CD1c-positive myeloid dendritic cell (primary cell): ENCODE measurements around the gene EED.
A peak's percentile ranks its signal among the peaks of the same experiment; 100 is the strongest.
"Not testable (repeated sequence)": the region's sequence is repeated elsewhere in the genome, so short reads cannot be mapped to it uniquely, and the experiment has no call there.

Experiments used
- DNase-seq: peaks from one replicate; pipeline ENCODE4 v3.0.0-alpha.2; 2016; ENCODE audit errors: extremely low spot score

EED gene

DNA sequence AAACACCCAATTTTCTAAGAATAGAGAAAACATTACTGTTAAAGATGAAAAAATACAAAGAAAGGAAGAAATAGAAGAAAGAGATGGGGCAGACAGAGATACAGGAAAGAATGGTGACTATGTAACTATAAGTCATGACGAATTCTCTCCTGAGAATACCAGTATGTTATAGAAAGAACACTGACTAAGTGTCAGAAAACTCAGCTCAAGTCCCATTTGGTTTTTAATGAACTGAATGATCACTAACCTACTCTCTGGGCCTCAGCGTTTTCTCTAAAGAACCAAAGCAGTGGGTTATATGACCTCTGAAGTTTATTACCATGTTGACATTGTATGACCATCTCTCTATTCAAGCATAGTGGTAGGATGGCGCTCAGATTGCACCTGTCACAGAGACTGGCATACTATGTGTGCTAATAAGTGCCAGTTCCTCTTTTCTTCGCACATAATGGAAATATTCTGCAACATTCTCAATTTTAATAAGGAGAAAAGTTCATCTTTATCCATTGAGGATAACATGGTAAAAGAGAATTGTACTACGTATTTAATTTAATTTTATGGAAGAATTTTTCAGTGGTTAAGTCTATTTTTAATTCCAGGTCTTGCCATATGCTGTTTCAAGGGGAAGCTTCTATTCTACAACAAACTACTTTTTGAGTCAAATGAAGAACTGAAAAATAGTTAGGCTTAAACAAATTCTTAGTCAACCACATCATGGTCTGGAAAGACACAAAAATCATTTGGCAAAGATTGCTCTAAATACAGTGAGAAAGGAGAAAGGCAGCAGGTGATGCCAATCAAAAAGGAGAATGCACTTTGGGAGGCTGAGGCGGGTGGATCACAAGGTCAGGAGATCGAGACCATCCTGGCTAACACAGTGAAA is 25.0 kb upstream of the EED start:
- peak; percentile 78 for DNase-seq

DNA sequence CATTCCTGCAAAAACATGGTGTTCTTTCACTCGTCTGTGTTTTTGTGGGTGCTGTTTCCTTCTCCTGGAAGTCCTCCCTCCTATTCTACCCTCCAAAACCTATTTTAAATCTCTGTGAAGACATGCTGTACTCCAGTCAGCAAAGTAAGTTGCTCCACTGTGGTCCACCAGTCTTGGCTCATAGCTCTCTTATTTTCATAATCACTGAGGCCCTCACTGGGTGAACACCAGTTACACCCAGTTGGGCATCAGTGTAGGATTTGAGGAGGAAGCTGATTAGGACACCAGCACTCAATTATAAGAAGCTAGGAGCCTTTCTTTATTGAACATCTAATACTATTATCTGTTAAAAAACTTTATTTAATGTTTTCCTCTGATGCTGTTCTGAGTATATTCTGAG is 23.9 kb upstream of the EED start:
- no peak for DNase-seq

DNA sequence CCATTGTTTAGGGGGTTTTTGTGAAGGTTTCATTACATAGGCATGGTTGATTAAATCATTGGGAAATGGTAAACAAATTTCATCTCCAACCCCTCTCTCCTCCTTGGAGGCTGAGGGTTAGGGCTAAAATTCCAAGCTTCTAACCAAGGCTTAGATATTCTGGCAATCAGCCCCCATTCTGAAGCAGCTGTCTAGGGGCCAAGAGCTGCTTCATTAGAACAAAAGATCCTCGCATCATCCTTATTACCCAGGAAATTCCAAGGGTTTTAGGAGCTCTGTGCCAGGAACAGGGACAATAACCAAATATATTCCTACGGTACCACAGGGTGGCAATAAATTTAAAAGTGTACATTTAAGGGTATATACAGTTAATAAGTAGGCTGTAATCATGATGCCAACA is 22.5 kb upstream of the EED start:
- no peak for DNase-seq

DNA sequence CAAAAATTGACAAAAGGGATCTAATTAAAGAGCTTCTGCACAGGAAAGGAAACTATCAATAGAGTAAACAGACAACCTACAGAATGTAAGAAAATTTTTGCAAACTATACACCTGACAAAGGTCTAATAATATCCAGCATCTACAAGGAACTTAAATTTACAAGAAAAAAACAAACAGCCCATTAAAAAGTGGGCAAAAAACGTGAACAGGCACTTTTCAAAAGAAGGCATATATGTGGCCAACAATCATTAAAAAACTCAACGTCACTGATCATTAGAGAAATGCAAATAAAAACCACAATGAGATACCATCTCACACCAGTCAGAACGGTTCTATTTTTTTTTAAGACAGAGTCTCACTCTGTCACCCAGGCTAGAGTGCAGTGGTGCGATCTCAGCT is 20.0 kb upstream of the EED start:
- DNase-seq = not testable (repeated sequence)

DNA sequence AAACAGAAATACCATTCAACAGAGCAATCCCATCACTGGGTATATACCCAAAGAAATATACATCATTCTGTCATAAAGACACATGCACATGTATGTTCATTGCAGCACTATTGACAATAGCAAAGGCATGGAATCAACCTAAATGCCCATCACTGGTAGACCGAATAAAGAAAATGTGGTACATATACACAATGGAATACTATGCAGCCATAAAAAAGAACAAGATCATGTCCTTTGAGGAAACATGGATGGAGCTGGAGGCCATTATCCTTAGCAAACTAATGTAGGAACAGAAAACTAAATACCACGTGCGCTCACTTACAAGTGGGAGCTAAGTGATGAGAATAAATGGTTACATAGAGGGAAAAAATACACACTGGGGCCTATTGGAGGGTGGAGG is 19.2 kb upstream of the EED start:
- not testable (repeated sequence) for DNase-seq

DNA sequence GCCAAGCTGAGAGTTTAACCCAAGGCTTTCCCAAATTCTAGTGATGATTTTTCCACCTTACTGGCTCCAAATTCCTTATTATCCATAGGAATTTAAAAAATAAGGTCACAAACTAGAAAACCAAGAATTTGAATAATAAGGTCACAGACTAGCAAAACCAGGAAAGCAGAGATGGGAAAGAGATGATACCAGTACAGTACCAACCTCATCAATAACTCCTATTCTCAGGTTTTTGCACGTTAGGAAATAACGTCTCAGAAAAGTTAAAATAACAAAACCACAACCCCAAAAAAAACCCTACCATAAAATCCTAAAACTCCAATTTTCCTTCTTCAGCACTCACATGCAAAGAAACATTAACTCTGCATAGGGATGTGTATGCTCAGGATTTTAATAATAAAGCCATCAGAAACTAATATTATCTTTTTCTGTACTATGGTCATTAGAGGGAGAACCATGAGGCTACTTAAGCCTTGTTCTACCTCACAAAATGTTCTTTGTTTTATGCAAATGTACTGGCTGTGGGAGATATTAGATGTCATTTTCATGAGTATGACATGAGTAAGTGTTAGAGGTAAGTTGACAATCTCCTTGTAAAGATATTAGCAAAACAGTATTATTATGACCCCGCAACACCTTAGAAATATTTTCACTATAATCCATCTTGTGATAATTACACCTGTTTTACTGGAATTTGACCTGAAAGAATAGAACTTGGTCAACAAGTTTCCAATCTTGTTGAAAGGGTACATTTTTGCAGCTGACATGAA is 16.1 kb upstream of the EED start:
- no peak for DNase-seq

DNA sequence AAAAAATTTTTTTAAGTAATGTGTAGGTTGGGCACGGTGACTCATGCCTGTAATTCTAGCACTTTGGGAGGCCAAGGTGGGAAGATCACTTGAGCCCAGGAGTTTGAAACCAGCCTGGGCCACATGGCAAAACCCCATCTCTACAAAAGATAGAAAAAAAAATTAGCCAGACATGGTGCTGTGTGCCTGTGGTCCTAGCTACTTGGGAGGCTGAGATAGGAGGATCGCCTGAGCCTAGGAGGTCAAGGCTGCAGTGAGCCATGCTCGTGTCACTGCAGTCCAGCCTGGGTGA is 15.6 kb upstream of the EED start:
- DNase-seq = not testable (repeated sequence)

DNA sequence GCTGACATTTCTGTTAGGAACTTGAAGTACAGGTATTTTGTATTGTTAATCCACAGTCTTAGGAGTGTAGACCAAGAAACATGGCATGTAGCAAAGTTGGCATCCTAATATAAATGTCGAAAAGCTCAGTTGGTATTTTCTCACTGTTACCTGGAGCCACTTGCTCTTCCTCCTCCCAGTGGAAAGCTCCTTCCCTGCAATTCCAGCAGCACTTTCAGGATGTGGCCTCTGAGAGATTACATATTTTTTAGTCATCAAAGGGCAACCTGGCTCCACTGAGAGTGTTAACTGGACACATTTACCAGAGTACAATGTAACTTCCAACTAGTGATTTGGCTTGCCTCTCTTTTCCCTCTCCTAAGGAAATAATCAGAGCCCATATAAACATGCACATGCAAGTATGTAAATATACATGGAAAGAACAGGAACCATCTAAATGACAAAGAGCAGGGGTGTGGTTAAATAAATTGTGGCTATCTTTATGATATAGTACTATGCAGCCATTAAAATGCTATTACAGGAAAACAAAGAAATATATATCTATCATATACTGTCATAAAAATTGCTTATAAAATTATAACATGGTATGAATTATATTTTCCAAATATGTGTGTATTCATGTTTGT is 14.3 kb upstream of the EED start:
- no peak for DNase-seq

DNA sequence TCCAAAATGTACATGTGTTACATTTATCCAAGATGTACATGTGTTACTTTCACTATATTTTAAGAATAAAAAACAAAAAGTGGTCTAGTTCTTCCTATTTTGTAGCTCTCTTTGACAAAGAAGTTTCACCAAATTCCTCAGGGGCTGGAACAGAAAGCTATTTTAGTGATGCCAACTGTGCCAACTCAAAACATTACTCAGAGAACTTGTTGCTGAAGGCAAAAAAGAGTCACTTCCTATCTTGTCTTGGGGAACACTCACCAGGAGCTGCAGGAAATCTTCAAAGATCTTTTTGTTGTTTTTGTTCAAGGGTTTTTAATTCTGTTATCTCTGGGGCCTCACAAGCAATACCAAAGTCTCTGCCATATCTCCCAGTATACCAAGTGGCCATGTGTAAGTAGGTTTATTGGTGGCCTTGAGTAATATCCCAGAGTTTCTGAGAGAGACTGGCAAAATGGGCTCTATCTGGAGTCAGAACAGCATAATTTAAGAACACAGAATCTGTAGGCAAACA is 13.6 kb upstream of the EED start:
- DNase-seq = peak; percentile 52

DNA sequence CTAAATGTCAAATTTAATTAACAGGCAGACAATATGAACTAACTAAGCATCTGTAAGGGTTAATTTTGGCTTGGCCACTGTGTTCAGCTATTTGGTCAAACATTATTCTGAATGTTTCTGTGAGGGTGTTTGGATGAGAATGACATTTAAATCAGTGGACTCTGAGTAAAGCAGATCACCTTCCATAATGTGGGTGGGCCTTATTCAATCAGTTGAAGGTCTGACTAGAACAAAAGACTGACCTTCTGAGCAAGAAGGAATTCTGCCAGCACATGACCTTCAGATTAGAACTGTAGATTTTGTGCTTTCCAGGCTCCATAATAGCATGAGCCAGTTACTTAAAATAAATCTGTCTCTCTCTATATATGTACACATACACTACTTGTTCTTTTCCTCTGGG is 12.0 kb upstream of the EED start:
- DNase-seq = no peak

DNA sequence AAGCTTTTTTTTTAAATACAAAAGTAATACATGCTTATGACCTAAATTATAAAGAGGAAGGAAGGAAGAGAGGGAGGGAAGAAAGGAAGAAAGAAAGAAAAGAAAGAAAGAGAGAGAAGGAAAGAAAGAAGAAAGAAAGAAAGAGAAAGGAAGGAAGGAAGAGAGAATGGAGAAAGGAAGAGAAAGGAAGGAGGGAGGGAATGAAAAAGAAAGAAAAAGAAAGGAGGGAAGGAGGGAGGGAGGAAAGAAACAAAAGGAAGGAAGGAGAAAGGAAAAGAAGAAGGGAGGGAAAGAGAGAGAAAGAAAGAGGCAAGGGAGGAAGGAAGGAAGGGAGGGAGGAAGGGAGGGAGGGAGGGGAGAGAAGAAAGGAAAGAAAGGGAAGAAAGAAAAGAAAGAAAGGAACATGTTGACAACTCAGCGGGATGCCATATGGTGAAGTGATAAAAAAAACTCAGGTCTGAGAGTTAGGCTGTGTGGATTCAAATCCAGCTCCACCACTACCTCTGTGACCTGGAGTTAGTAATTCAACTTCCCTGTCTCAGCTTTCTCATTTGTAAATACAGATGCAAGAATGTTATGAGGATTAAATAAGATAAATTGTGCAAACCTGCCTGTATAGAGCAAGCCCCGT is 9.6 kb upstream of the EED start:
- no peak for DNase-seq

DNA sequence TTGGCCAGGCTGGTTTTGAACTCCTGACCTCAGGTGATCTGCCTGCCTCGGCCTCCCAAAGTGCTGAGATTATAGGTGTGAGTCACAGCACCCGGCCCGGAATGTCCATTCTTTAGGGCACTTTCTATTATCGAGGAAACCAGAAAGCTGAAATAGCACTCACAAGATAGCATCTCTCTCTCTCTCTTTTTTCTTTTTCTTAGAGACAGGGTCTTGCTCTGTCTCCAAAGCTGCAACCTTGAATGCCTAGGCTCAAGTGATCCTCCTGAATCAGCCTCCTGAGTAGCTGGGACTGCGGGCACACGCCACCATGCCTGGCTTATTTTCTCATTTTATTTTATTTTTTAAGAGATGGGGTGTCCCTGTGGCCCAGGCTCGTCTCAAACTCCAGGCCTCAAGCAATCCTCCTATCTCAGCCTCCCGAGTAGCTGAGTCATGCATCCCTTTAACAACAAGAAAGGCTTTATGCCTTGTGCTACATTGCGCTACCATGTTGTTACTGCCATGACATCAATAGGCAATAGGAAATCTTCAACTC is 7.2 kb upstream of the EED start:
- no peak for DNase-seq

DNA sequence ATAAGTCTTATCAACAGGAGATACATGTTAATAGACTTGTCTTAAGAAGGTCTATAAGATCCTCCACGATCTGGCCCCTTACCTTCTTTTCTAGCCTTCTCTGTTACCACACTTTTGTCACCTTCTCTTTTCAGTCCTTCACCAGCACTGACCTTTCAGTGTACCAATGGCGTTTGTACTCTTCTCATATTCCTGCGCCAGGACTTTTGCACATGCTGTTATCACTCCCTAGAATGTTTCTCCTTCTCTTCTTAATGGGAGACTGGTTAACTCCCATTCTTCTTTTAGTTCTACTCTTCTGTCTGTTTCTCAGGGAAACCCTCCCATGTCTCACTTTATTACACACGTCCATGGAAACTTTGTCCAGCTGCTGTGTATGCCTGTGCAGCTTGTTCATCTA is 4.4 kb upstream of the EED start:
- DNase-seq = no peak

DNA sequence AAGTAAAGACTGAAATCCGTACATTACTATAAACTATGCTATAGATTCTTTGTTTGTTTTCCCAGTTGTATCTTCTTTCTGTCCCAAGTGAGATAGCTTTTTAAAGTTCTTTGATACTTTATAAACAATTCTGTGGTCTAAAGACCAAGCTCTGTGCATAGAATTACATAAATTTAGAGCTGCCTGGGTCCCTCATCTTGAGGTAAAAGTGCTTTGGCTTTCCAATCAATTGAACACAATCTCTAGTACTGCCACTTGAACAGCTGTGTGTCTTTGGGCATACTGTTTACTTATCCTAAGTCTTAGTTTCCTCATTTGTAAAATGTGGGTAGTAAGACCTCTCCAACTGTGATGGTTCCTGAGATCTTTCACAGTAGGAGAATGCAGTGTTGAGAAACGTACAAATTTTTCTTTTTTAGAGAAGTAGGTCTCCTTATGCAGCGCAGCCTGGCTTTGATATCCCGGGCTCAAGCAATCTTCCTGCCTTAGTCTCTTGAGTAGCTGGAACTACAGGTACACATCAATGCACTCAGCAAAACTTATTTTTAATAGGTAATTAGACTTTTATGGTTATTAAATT is 2.5 kb upstream of the EED start:
- DNase-seq = peak; percentile 59

DNA sequence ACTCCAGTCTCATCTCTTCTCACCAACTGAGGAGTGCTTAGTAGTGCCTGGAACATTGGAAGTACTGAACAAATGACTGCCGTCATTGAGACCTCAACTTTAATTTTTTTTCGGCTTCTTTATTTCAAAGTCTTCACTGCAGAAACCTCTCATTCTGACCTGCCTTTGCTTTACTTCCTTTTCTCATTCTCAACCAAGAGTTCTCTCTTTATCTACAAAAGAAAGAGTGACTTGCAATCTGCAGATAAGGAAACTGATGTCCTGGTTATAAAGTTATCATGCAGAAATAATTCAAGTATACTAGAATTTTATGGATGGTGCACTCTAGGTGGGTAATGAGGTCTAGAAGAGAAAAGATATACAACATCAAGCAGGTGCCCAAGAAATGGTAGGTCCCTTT is 1.2 kb upstream of the EED start:
- DNase-seq = no peak

DNA sequence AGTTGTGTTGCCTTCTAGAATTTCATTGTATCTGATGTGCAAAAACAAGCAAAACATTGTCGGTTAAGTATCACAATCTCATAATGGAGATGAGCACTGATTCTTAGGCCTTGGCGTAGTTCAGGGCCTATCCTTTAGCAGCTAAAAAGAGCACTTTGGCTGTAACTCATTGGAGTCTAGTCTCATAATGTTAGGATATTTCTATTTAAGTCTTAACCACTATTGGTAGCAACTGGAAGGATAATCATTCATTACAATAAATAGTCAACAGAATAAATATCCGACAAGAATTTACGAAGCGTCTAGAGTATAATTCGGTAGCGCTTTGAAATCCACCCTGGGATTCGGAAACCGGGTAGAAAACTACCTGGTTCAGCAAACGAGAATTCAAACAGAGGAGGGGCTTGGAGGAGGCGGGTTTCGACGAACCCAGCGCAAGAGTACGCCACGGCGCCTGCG is 461 bp upstream of the EED start:
- peak; percentile 94 for DNase-seq

DNA sequence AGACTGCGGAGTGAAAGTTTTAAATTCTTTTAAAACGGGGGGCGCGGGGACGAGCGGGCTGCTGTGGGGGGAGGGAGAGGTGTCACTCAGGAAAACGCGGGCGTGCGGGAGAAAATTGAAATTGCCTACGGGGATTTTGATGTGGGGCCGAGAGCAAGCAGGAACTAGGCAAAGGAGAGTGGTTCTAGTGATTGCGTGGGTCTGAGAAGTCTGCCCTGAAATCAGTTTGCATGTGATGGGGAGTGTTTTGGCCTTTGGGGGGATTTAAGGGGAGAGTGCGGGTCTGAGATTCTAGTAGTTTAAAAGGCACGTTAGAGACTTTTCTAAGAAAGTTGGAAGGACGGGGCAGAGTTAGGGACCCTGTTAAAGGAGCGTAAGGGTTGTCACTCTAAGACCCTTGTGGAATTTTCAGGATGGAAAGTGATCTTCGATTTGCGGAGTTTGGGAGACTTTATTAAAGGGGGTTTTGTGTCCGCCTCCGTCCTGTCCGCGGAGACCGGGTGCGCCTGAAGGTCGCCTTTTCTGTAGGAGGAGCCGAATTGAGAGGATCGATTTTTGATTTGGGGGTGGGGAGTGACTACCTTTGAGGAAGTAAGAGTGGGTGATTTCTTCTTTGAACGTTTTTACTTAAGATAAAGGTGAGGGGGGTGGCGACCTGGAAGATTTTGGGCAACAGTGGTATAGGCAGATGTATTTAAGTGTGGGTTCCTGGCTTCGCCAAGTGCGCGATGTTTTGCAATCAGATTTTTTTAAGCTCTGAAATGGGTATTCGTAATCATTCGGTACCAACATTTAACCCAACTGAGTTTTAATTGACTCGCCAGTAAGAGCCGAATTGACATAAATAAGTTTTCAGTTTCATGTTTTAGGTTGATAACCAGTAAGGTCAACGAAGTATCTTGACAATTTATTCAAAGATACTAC is 1.1 kb downstream of the EED start:
- peak; percentile 24 for DNase-seq

DNA sequence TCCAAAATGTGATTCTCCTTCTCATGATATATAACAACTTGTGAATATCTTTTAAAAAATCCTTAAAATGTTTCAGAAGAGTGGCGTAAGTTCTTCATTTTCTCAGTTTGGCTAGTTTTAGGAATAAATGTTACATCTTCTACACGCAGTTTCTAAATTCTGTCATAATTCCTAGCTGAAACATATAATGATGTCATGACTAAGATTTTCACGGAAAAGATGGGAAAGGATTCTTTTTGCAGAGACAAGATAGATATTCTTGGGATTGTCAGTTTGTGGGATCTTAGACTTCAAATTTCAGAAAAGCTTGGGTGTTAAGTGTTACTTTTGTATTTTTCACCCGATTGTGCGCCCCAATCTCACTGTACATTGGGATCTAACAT is 1.7 kb downstream of the EED start:
- no peak for DNase-seq

DNA sequence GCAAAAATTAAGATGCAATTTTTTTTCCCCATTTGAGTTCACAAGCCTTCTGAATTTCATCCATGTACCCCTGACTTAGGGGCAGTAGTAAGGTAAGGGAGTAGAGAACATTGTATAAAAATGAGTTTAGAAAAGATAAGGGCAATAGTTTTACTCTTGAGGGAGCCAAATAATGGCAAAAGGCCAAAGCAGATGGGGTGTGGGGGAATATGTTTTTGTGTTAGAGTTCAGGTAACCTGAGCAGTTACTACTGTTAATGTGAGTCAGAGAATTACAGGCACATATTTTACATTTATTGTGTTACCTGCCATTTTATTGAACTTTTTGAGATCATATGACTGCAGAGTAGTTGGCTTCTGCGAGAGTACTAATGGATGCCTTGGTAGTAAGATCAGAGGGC is 3.1 kb downstream of the EED start:
- DNase-seq = no peak

DNA sequence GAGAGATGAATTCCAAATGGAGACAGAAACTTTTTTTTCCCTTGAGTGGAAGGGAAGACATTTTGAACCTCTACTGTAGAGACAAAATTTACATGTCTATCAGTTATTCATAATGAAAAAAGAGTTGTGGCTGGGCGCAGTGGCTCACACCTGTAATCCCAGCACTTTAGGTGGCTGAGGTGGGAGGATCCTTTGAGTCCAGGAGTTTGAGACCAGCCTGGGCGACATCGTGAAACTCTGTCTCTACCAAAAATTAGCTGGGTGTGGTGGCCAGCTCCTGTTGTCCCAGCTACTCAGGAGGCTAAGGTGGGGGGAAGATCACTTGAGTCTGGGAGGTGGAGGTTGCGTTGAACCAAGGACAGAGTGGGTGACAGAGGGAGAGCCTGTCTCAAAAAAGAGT is 4.1 kb downstream of the EED start:
- no peak for DNase-seq
